Measurements from ENCODE around the gene SPTAN1. TPM values are rescaled to one million over a fixed set of nuclear protein-coding genes. Genes with fewer than 3 reads are reported as not detected.

SPTAN1 gene
- total RNA-seq, 2 experiments from 2014 or later: 386 to 392 TPM

DNA sequence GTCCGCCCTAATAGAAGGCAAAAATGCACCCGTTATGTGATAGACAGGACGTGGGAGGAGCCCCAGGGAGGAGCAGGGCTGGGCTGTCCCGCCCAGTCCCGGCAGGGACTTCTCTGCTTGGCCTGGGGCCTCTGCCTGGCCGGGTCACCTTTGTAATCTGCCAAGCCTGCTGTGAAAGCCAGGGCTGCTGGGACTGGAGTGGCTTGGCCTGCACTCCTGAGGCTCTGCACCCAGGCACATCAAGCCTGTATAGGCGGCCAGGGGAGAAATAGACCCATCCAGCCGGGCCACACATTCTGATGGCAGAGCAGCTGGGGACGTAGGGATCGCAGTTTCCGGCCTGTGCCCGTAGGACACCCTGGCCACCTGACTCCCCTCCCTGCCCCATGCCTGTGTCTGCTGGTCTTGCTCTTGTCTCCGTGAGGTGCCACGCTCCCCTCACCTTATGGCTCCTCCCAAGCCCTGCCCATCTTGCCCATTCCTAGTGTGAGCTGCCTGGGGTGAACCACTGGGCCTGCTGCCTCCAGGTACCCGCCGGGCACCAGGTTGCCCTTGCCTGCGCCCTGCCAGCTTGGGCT is 76.2 kb downstream of the SPTAN1 start:
- ATAC-seq (ENCODE audit: poor library complexity) (no peak), DNase-seq (no peak)
- H3K9me3 ChIP-seq (ENCODE audit: control insufficient read depth in 1 of 2, insufficient read depth in 1 of 2, low read length in 2 of 2): no peaks in the 10 kb centered on the region
- CTCF ChIA-PET: no interaction called here
- Mint-ChIP-seq H3K9me3 (no peaks in the 10 kb centered on the region), H3K27ac (no peak overlapping the region), H3K27me3 (no peaks in the 10 kb centered on the region), H3K4me1 (ENCODE audit: low read depth) (no peaks in the 10 kb centered on the region), H3K4me3 (no peak overlapping the region), H3K36me3 (ENCODE audit: low read depth) (peaks cover 89% of the 10 kb centered on the region)
- H3K27me3 ChIP-seq (ENCODE audit: control insufficient read depth in 1 of 2, insufficient read depth in 2 of 2, low read length in 2 of 2): no peaks in the 10 kb centered on the region
- H3K36me3 ChIP-seq (ENCODE audit: insufficient read depth, low read length): peaks cover 96% of the 10 kb centered on the region
- POLR2A ChIA-PET: no interaction called here
- H3K4me3 ChIP-seq (ENCODE audit: low read length): no peak overlapping the region
- H3K4me1 ChIP-seq (ENCODE audit: insufficient read depth, low read length): no peaks in the 10 kb centered on the region
- no peak overlapping the region for H3K27ac ChIP-seq (ENCODE audit: low read depth in 1 of 2, low read length in 2 of 2)
- intact Hi-C loops (cut with DNase I, micrococcal nuclease): no loop called here
- TF ChIP-seq CTCF (IDR thresholded peaks at IDR 0.05): no peak

DNA sequence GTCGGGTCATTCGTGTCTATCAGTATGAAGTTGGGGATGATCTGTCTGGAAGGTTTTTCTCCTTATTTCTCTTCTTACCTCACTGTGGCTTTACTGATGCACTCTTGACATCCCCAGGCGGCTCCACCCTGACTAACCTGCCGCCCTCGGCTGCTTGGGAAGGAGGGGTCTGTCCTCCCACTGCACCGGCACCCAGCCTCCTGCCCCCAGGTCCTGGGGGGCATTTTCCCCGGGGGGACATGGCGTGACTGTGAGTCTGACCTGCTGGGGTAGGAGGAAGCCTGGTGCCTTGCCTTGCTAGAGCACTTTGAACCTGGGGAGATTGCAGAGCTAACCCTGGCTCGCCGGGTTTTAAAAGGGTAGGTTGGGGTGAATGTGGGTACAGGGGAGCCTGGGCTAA is 76.7 kb downstream of the SPTAN1 start:
- peaks cover 96% of the 10 kb centered on the region for H3K36me3 ChIP-seq (ENCODE audit: insufficient read depth, low read length)
- no peaks in the 10 kb centered on the region for H3K9me3 ChIP-seq (ENCODE audit: control insufficient read depth in 1 of 2, insufficient read depth in 1 of 2, low read length in 2 of 2)
- ChIA-PET POLR2A (no interaction called here), CTCF (no interaction called here)
- Mint-ChIP-seq H3K4me1 (ENCODE audit: low read depth) (no peaks in the 10 kb centered on the region), H3K27me3 (no peaks in the 10 kb centered on the region), H3K9me3 (no peaks in the 10 kb centered on the region), H3K4me3 (no peak overlapping the region), H3K36me3 (ENCODE audit: low read depth) (peaks cover 86% of the 10 kb centered on the region), H3K27ac (no peak overlapping the region)
- no peak overlapping the region for H3K4me3 ChIP-seq (ENCODE audit: low read length)
- no peak overlapping the region for H3K27ac ChIP-seq (ENCODE audit: low read depth in 1 of 2, low read length in 2 of 2)
- intact Hi-C loops (cut with DNase I, micrococcal nuclease): no loop called here
- no peaks in the 10 kb centered on the region for H3K27me3 ChIP-seq (ENCODE audit: control insufficient read depth in 1 of 2, insufficient read depth in 2 of 2, low read length in 2 of 2)
- no peaks in the 10 kb centered on the region for H3K4me1 ChIP-seq (ENCODE audit: insufficient read depth, low read length)
- TF ChIP-seq CTCF (IDR thresholded peaks at IDR 0.05): no peak
- ATAC-seq (ENCODE audit: poor library complexity) (no peak), DNase-seq (no peak)

- TF ChIP-seq CTCF (IDR thresholded peaks at IDR 0.05): no peak
- Histone ChIP-seq H3K36me3 (ENCODE audit: insufficient read depth, low read length) (peaks cover 89% of the 10 kb centered on the region), H3K27ac (ENCODE audit: low read depth in 1 of 2, low read length in 2 of 2) (no peak overlapping the region), H3K4me1 (ENCODE audit: insufficient read depth, low read length) (no peaks in the 10 kb centered on the region), H3K27me3 (ENCODE audit: control insufficient read depth in 1 of 2, insufficient read depth in 2 of 2, low read length in 2 of 2) (no peaks in the 10 kb centered on the region), H3K4me3 (ENCODE audit: low read length) (no peak overlapping the region), H3K9me3 (ENCODE audit: control insufficient read depth in 1 of 2, insufficient read depth in 1 of 2, low read length in 2 of 2) (no peaks in the 10 kb centered on the region)
- POLR2A ChIA-PET: no interaction called here
- no peaks in the 10 kb centered on the region for H3K27me3 Mint-ChIP-seq
- intact Hi-C loops (cut with DNase I, micrococcal nuclease): no loop called here
- CTCF ChIA-PET: no interaction called here
- ATAC-seq (ENCODE audit: poor library complexity): no peak
- H3K4me3 Mint-ChIP-seq: no peak overlapping the region
- H3K9me3 Mint-ChIP-seq: no peaks in the 10 kb centered on the region
- H3K4me1 Mint-ChIP-seq (ENCODE audit: low read depth): no peaks in the 10 kb centered on the region
- H3K27ac Mint-ChIP-seq: no peak overlapping the region
- no peak for DNase-seq
- H3K36me3 Mint-ChIP-seq (ENCODE audit: low read depth): peaks cover 77% of the 10 kb centered on the region
Measured at GRCh38 chr9:128629852-128630545, 77.6 kb downstream of the SPTAN1 start.

Measured in CD4-positive, alpha-beta T cell (primary cell).